HG03457 (cell line): ENCODE measurements around the gene CARD6.
"Not testable (repeated sequence)": the region's sequence is repeated elsewhere in the genome, so short reads cannot be mapped to it uniquely, and the experiment has no call there.

Experiments used
- ATAC-seq: cut with Tn5 transposase; IDR thresholded peaks from one replicate; pipeline ENCODE4 v1.9.1; 2021; ENCODE audit warnings: moderate number of reproducible peaks; ENCODE audit not compliant: unreplicated experiment

The CARD6 gene

DNA sequence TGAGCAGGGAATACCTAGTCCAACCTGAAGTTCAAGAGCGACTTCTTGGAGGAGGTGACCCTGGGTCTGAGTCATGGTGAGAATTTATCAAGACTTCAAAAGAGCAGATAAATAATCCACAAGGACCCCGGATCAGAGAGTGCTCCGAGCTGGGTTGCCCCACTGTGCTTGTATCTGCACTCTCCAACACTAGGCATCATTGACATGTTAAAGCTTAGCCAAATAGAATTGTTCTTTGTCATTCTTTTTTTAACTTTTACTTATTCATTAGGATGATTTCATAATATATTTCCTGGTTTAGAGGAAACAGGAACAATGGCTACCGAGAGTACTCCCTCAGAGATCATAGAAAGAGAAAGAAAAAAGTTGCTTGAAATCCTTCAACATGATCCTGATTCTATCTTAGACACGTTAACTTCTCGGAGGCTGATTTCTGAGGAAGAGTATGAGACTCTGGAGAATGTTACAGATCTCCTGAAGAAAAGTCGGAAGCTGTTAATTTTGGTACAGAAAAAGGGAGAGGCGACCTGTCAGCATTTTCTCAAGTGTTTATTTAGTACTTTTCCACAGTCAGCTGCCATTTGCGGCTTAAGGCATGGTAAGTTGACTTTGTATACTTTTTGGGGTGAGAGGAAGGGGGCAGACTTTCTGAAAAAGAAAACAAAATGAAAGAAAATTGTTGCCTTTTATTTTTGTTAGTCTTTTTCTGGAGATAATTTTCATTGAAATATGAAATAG, at the start of gene CARD6:
TSS of gene CARD6 (plus strand) at position 300 of the 738 bp plus-strand sequence. CDS start at position 316, 16 bp downstream.
- ATAC-seq: no peak

DNA sequence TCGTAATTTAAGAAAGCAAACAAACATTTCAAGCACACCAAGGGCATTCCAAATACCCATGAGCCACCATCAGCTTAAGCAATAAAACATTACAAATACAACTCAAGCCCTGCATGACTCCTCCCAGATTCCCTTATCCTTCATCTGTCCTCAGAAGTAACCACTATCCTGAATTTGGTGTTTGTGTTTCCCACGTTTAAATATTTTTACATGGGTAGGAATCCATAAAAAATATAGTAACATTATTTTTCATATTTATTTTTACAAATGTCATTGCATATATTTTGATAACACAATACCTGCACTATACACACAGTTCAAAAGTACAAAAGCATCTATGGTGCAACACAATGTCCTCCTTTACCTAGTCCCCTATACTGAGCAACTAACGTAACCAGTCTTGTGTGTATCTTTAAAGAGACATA, 49.4 kb upstream of the CARD6 start:
- ATAC-seq: no peak

DNA sequence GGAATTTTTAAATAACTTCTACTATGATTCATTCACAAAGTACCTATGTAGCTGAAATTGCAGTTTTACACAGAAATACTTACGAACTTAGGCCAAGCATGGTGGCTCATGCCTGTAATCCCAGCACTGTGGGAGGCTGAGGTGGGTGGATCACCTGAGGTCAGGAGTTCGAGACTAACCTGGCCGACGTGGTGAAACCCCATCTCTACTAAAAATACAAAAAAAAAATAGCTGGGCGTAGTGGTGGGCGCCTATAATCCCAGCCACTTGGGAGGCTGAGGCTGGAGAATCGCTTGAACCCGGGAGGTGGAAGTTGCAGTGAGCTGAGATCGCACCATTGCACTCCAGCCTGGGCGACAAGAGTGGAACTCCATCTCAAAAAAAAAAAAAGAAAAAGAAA, 48.5 kb upstream of the CARD6 start:
- ATAC-seq: not testable (repeated sequence)

DNA sequence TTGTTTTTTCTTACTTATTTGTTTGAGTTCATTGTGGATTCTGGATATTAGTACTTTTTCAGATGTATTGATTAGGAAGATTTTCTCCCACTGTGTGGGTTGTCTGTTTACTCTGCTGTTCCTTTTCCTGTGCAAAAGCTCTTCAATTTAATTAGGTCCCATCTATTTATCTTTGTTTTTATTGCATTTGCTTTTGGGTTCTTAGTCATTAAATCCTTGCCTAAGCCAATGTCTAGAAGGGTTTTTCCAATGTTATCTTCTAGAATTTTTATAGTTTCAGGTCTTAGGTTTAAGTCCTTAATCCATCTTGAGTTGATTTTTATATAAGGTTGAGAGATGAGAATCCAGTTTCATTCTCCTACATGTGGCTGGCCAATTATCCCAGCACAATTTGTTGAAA, 46.8 kb upstream of the CARD6 start:
- ATAC-seq: not testable (repeated sequence)

DNA sequence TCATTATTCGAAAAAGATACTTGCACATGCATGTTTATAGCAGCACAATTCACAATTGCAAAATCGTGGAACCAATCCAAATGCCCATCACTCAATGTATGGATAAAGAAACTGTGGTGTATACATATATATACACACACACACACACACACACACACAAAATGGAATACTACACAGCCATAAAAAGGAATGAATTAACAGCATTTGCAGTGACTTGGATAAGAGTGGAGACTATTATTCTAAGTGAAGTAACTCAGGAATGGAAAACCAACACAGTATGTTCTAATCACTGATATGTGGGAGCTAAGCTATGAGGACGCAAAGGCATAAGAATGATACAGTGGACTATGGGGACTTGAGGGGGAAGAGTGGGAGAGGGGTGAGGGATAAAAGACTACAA, 46.3 kb upstream of the CARD6 start:
- not testable (repeated sequence) for ATAC-seq

- ATAC-seq: no peak
These were observed 44.7 kb upstream of the CARD6 start for GRCh38 chr5:40796487-40796889.

DNA sequence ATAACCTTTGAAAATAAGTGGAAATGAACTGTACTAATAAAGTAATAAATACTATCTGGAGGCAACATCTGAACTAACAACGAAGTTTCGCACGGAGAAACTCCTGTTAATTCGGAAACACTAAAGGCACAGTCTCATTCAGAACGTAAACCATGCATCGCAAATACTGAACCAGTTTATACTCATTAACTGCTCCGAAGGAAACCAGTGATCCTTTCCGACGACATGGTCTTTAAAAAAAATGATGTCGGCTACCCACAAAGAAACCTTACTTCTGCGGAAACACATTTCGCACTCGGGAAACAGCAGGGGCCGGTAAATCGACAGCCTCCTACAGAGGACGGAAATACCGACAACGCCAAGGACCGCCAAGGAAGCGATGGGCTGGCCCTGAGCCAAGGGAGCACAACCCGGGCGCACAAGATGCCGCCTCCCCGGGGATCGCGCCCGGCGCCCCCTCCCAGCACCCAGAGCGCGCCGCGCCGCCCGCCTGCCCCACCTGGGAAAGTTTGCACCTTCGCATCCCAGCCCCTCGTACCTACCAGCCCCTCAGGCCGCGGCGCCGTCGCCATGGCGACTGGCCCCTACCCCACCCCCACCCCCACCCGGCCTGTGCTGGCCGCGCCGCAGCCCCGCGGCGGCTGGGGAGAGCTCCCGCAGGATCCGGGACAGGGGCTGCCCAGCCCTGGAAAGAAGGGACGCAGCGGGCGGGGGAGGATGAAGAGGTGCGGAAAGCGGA, 43.7 kb upstream of the CARD6 start:
- peak; percentile 38 for ATAC-seq

GRCh38 chr5:40798012-40798800, 43.0 kb upstream of the CARD6 start, which contains the start of gene PRKAA1:
PRKAA1 (minus strand) TSS chr5:40798374; CDS start chr5:40798189, 185 bp downstream.
- peak; percentile 95 for ATAC-seq

GRCh38 chr5:40798801-40799210, 42.4 kb upstream of the CARD6 start:
- no peak for ATAC-seq

- no peak for ATAC-seq
These were observed 41.9 kb upstream of the CARD6 start for GRCh38 chr5:40799258-40799657.

GRCh38 chr5:40801771-40802562, 39.2 kb upstream of the CARD6 start:
- ATAC-seq: no peak

- ATAC-seq: no peak
These were observed 29.0 kb upstream of the CARD6 start for GRCh38 chr5:40812125-40812524.

GRCh38 chr5:40813698-40814281, 27.4 kb upstream of the CARD6 start:
- no peak for ATAC-seq

DNA sequence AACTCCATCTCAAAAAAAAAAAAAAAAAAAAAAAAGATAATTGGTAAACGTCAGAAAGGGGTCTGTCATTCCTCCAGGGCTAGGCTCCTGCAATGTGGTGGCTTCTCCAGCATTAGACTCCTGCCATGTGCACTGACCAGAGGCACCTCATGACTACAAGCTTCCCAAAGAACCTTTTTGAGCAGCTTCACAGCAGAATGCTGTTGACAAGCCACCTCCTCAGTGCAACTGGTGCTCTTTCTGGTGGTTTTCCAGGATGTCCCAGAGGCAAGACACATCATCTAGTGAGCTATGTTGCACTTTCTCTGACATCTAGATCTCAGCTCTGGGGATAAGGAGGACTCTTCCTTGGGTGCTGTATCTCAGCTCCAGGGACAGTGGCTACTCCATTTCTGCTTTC, 17.7 kb upstream of the CARD6 start:
- ATAC-seq: no peak

GRCh38 chr5:40825461-40826043, 15.6 kb upstream of the CARD6 start:
- ATAC-seq: not testable (repeated sequence)

DNA sequence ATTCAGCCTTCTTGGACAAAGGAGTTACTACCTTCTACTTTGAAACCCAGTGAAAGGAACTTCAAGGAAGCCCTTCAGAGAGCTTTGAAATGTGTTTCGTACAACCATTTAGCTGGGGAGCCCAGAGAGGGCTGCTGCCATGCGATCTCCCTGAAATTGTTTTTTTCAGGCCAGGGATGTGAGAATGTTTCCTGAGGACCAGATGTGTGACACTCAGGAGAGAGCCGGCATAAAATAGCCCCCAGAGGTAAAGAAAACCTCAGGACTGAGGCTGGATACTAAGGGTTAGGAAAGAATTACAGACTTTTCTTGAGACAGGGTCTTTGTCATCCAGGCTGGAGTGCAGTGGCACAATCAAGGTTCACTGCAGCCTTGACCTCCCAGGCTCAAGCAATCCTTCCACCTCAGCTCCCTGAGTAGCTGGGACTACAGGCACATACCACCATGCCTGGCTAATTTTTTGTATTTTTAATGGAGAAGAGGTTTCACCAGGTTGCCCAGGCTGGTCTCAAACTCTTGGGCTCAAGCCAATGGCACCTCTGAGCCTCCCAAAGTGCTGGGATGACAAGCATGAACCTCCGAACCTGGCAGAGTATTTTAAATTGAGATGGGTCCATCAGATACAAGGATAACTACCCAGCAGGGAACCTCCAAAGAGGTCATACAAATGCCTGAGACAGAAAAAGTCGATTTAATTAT, 14.5 kb upstream of the CARD6 start:
- ATAC-seq: no peak

DNA sequence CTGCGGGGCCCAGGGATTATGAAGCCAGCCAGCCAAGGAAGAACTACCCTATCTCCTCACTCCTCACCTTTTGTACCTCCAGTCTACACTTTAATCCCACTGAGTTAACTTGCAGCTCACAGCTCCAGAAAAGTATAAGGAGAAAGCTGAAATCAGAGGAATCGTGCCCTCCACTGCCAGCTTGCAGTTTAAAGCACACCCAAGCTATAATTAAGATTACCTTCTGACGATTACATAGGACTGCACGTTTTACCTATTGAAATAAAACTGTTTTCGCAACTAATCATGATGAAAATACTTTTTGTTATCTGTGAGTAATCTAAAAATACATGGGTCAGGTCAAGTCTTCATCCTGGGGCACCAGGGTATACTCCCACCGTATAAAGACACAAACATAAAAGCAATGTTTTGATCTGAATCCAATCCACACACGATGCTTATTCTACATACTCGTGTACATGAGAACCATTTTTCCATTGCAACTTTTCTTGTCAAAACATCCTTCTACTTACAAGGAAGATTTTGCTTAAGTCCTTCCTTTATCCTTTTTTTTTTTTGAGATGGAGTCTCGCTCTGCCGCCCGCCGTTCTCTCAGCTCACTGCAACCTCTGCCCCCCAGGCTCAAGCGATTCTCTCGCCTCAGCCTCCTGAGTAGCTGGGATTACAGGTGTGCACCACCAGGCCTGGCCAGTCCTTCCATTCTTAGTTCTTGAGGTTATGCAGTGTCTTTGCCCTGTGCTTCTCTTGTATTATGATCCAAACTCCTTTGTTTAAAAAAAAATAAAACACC, 13.8 kb upstream of the CARD6 start:
- ATAC-seq: no peak

- no peak for ATAC-seq
These were observed 13.0 kb upstream of the CARD6 start for GRCh38 chr5:40828021-40828631.
